HepG2 (cell line): ENCODE data around the gene PGC. TPM values are rescaled to one million over a fixed set of nuclear protein-coding genes. Genes with fewer than 3 reads are reported as not detected.

Experiments
- ATAC-seq: fragments of 200-7000 bp; cut with Tn5 transposase; 3 replicates; pipeline ENCODE4 v1.9.1; 2020; ENCODE audit warnings: mild to moderate bottlenecking, moderate library complexity
- BruUV-seq: library from RNA; stranded (reverse); fragments of 400-500 nt; replicated peaks from 2 replicates; lab custom pipeline; 2021; lab: Mats Ljungman, UMichigan
- CTCF ChIA-PET: fragments of 300-600 bp; formaldehyde crosslinking; extraction: SDS; loops from one replicate; lab custom pipeline; 2021; ENCODE audit warnings: low total read pairs, inconsistent platforms, low intra/inter-chr PET ratio; lab: Yijun Ruan, JAX
- POLR2A ChIA-PET: fragments of 350-600 bp; sonication (Branson Sonifier 250); formaldehyde crosslinking; loops from one replicate; lab custom pipeline; 2020; ENCODE audit warnings: antibody characterized with exemption, inconsistent platforms; lab: Yijun Ruan, JAX
- DNase-seq: peaks from one replicate; pipeline ENCODE4 v3.0.0-alpha.2; 2015; ENCODE audit warnings: low spot score
- FAIRE-seq: peaks from 3 replicates; lab custom pipeline; 2011; peaks lifted over from hg19 to GRCh38; lab: Jason Lieb, UNC
- H2AFZ ChIP-seq: one replicate; pipeline ENCODE4 v1.6.1; 2011; ENCODE audit warnings: low read length, inconsistent platforms
- H3K27ac ChIP-seq: fragments of 300-600 bp; 3 replicates; pipeline ENCODE4 v1.8.0; 2011; ENCODE audit warnings: mixed run types, mild to moderate bottlenecking, mixed read lengths, low read length, inconsistent platforms; ENCODE audit not compliant: insufficient read depth; ENCODE audit errors: extremely low read length
- H3K27me3 ChIP-seq, 2 experiments: fragments of 200-600 bp in 1 of 2; 2 replicates in 1 of 2; 3 replicates in 1 of 2; pipeline versions ENCODE4 v1.6.0 to v1.8.0; 2011; ENCODE audit warnings: low read length in 2 of 2, mild to moderate bottlenecking in 2 of 2, moderate library complexity in 2 of 2, inconsistent platforms in 1 of 2; ENCODE audit not compliant: insufficient read depth in 2 of 2, control insufficient read depth in 1 of 2
- H3K36me3 ChIP-seq, 2 experiments: fragments of 200-600 bp in 1 of 2; replicated peaks in 1 of 2; 2 replicates in 1 of 2; 3 replicates in 1 of 2; pipeline versions ENCODE4 v1.5.1 to v1.8.0; 2011; ENCODE audit warnings: low read length in 2 of 2, inconsistent platforms in 1 of 2; ENCODE audit not compliant: insufficient read depth in 2 of 2, control insufficient read depth in 1 of 2
- H3K4me1 ChIP-seq: 2 replicates; pipeline ENCODE4 v1.5.1; 2012; ENCODE audit warnings: low read length, inconsistent platforms; ENCODE audit not compliant: insufficient read depth
- H3K4me2 ChIP-seq: 2 replicates; pipeline ENCODE4 v1.6.0; 2011; ENCODE audit warnings: low read depth, low read length, inconsistent platforms
- H3K4me3 ChIP-seq, 3 experiments: fragments of 200-600 bp in 1 of 3; sonication (generic), shearing (Covaris generic) in 1 of 3; replicated peaks in 1 of 3; 2 replicates each; pipeline ENCODE4 v1.5.1; 2011 to 2016; ENCODE audit warnings: low read length in 3 of 3, inconsistent platforms in 2 of 3, low read depth in 2 of 3, mild to moderate bottlenecking in 2 of 3, control low read depth in 1 of 3, mixed read lengths in 1 of 3; ENCODE audit not compliant: insufficient read depth in 1 of 3
- H3K79me2 ChIP-seq: one replicate; pipeline ENCODE4 v1.6.1; 2011; ENCODE audit warnings: low read length, inconsistent platforms; ENCODE audit not compliant: insufficient read depth
- H3K9ac ChIP-seq: 2 replicates; pipeline ENCODE4 v1.6.0; 2011; ENCODE audit warnings: mild to moderate bottlenecking, low read depth, low read length, inconsistent platforms; ENCODE audit not compliant: insufficient read depth
- H3K9me3 ChIP-seq: 2 replicates; pipeline ENCODE4 v1.5.1; 2012; ENCODE audit warnings: mild to moderate bottlenecking, low read length
- H4K20me1 ChIP-seq: 2 replicates; pipeline ENCODE4 v1.6.0; 2011; ENCODE audit warnings: inconsistent platforms, mild to moderate bottlenecking, low read length, moderate library complexity; ENCODE audit not compliant: insufficient read depth
- BCL6 ChIP-seq: IDR thresholded peaks from 2 replicates; pipeline ENCODE4 v1.6.1; 2016; ENCODE audit warnings: missing genetic modification reagents, missing compliant biosample characterization
- HOXA3 ChIP-seq: sonication (generic); formaldehyde crosslinking; IDR thresholded peaks from 2 replicates; pipeline ENCODE4 v1.5.0; 2020; ENCODE audit warnings: missing genetic modification reagents
- NCOR1 ChIP-seq: fragments of 200-600 bp; sonication (generic); IDR thresholded peaks from 2 replicates; pipeline ENCODE4 v1.7.0; 2017; ENCODE audit warnings: antibody characterized with exemption, low read length, borderline replicate concordance
- PHF5A ChIP-seq: IDR thresholded peaks from one replicate; pipeline ENCODE4 v1.6.1; 2018; ENCODE audit warnings: low read depth, missing genetic modification reagents; ENCODE audit not compliant: unreplicated experiment
- SAFB2 ChIP-seq: sonication (generic); formaldehyde crosslinking; IDR thresholded peaks from 2 replicates; pipeline ENCODE4 v1.5.1; 2020; ENCODE audit warnings: missing genetic modification reagents, low read depth, mild to moderate bottlenecking, borderline replicate concordance
- SPEN ChIP-seq: sonication (generic); formaldehyde crosslinking; IDR thresholded peaks from 2 replicates; pipeline ENCODE4 v1.5.1; 2020; ENCODE audit warnings: low read depth, mild to moderate bottlenecking, missing genetic modification reagents
- ZBTB25 ChIP-seq: IDR thresholded peaks from 2 replicates; pipeline ENCODE4 v1.6.1; 2018; ENCODE audit warnings: missing genetic modification reagents
- ZMYM4 ChIP-seq: sonication (generic); formaldehyde crosslinking; IDR thresholded peaks from 2 replicates; pipeline ENCODE4 v1.8.1; 2023; ENCODE audit warnings: mild to moderate bottlenecking, missing genetic modification reagents
- WGBS: methylation state at CpG from one replicate; pipeline ENCODE4 v1.1.6; 2017; ENCODE audit warnings: low lambda C conversion rate; 5-methylcytosine and 5-hydroxymethylcytosine counted together
- in situ Hi-C: cut with HindIII; loops from 2 replicates; pipeline ENCODE4 v1.10.0; 2017; ENCODE audit warnings: low pct_unique_long_range_greater_than_20kb; ENCODE audit not compliant: extremely low pct_ligation_motif_present
- intact Hi-C: fragments of 100-400 bp; cut with micrococcal nuclease; formaldehyde crosslinking; loops from one replicate; pipeline ENCODE4 v1.10.0; 2022; ENCODE audit not compliant: unreplicated experiment
- polyA plus RNA-seq, 8 experiments: library from polyadenylated mRNA; depleted of rRNA in 3 of 8; stranded (reverse) in 7 of 8; unstranded in 1 of 8; fragments of >200 nt; fragmentation: Illumina TruSeq in 4 of 8; extraction: Trizol in 4 of 8; gene quantifications; 2 replicates each; pipeline versions ENCODE4 v1.2.1 to v1.2.3, GENCODE V29; 2011 to 2016; ENCODE audit warnings: low read depth in 4 of 8, missing spikeins in 1 of 8, mixed read lengths in 1 of 8; ENCODE audit not compliant: insufficient read depth in 1 of 8
- total RNA-seq, 5 experiments: library from RNA; depleted of rRNA; stranded (reverse); fragments of >200 nt; fragmentation: Illumina TruSeq; extraction: Trizol; gene quantifications; 2 replicates each; pipeline ENCODE4 v1.2.3, GENCODE V29; 2016; ENCODE audit warnings: low read depth in 1 of 5
- TF ChIP-seq, protein P1 (sequence below), 2 experiments: sonication (generic) in 1 of 2; formaldehyde crosslinking in 1 of 2; IDR thresholded peaks; 2 replicates each; pipeline versions ENCODE4 v1.4.0 to v1.6.1; 2018 to 2020; ENCODE audit warnings: missing genetic modification reagents in 2 of 2, borderline replicate concordance in 1 of 2, low read depth in 1 of 2, mild to moderate bottlenecking in 1 of 2, missing biosample characterization in 1 of 2
- TF ChIP-seq, protein P2 (sequence below): sonication (generic); formaldehyde crosslinking; IDR thresholded peaks from 2 replicates; pipeline ENCODE4 v1.9.0; 2021; ENCODE audit warnings: missing genetic modification reagents, mild to moderate bottlenecking, borderline replicate concordance
- TF ChIP-seq, protein P3 (sequence below): sonication (generic); formaldehyde crosslinking; IDR thresholded peaks from 2 replicates; pipeline ENCODE4 v1.8.1; 2023; ENCODE audit warnings: mild to moderate bottlenecking, missing genetic modification reagents
- TF ChIP-seq, protein P4 (sequence below): sonication (generic); formaldehyde crosslinking; IDR thresholded peaks from 2 replicates; pipeline ENCODE4 v1.8.0; 2022; ENCODE audit warnings: mild to moderate bottlenecking, missing genetic modification reagents, moderate library complexity

The PGC gene
- total and polyA plus RNA-seq, 2 of the 13 experiments (the other 11 are each of a cell fraction or from before 2014, with no cell fraction given): 426 to 502 TPM

DNA sequence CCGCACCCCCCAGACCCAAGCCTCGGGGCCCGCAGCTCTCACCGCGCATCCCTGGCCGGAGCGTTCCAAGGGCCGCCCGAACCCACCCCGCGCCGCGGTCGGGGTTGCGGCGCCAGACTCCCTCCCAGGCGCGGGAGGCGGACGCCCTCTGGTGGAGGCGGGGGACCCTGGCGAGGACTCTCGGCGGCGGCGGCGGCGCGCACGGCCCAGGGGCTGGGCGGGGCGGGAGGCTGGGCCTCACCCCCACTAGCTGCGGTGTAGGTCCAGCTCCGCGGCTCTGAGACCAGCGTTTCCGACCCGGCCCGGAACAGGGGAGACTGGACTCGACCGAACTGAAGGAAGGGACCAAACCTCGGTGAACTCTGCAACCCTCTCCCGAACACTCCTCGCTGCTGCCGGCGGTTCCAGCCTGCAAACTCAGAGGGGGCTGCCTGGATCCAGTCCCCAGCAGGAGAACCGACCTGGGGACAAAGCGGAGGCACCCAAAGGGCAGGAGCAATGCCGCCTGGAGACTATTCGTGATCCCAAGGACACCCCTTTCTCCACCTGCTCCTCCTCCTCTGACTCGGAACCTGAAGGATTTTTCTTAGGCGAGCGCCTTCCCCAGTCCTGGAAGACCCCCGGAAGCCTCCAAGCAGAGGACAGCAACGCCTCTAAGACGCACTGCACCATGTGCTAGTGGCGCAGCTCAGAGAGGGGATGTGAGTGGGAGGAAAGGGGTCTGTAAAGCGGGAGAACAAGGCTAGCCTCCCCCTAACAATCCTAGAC, 39.4 kb upstream of the PGC start:
- H3K79me2 ChIP-seq: peaks cover 20% of the 10 kb centered on the region
- 0% methylated on average over 39 of the region's 58 CpGs for WGBS
- H3K27me3 ChIP-seq: no peaks in the 10 kb centered on the region; a peak in 2 of 5 replicates
- H3K9me3 ChIP-seq: no peaks in the 10 kb centered on the region
- DNase-seq (peak; percentile 76), ATAC-seq (peak; percentile 91), FAIRE-seq (no peak)
- H3K36me3 ChIP-seq: peaks cover 10 to 25% of the 10 kb centered on the region in 2 experiments
- H3K9ac ChIP-seq: peak overlapping the region; percentile 99
- ChIA-PET CTCF (interaction anchor here (1.1 to 3.1 kb wide), 6 partner anchors 11 to 419 kb away, joined by 5 to 29 read pairs (median 11); partner anchors contain the start of genes BYSL, MED20 and TFEB), POLR2A (interaction anchor here (0.7 to 3.5 kb wide), 19 partner anchors 11 to 466 kb away, joined by 3 to 60 read pairs (median 5); partner anchors contain the start of genes BYSL, MED20, PGC and TAF8)
- peak overlapping the region; percentile 94 for H3K27ac ChIP-seq
- H3K4me2 ChIP-seq: peak overlapping the region; percentile 97
- intact Hi-C loops (loop anchor here (1.0 to 5.0 kb wide), 4 partner anchors 134 to 419 kb away; partner anchors contain the start of genes BYSL and MED20), in situ Hi-C loops (loop anchor here (5.0 to 25.0 kb wide), 3 partner anchors 136 to 426 kb away; partner anchors contain the start of genes BYSL, MED20 and MRPS10)
- BruUV-seq: TSS peak; percentile 74
- peak overlapping the region; percentile 65 to 99 (median 99) for H3K4me3 ChIP-seq
- peak overlapping the region; percentile 33 for H2AFZ ChIP-seq
- H4K20me1 ChIP-seq: no peaks in the 10 kb centered on the region
- H3K4me1 ChIP-seq: peaks cover 30% of the 10 kb centered on the region
- TF ChIP-seq ZMYM4 (CRISPR knock-in tag) (no peak; the same call in 1 of the 2 replicates), HOXA3 (peak; percentile 86), ZBTB25 (CRISPR knock-in tag) (peak; percentile 46; the same call in 1 of the 2 replicates), SPEN (CRISPR knock-in tag) (peak; percentile 89; the same call in 1 of the 2 replicates), PHF5A (CRISPR knock-in tag) (peak; percentile 49), BCL6 (CRISPR knock-in tag) (0 out of 2 replicates have a peak, but pooled peaks have one; percentile 9), SAFB2 (CRISPR knock-in tag) (peak; percentile 37; the same call in 1 of the 2 replicates), NCOR1 (no peak)
- TF ChIP-seq, protein P1, sequence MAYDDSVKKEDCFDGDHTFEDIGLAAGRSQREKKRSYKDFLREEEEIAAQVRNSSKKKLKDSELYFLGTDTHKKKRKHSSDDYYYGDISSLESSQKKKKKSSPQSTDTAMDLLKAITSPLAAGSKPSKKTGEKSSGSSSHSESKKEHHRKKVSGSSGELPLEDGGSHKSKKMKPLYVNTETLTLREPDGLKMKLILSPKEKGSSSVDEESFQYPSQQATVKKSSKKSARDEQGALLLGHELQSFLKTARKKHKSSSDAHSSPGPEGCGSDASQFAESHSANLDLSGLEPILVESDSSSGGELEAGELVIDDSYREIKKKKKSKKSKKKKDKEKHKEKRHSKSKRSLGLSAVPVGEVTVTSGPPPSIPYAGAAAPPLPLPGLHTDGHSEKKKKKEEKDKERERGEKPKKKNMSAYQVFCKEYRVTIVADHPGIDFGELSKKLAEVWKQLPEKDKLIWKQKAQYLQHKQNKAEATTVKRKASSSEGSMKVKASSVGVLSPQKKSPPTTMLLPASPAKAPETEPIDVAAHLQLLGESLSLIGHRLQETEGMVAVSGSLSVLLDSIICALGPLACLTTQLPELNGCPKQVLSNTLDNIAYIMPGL (CRISPR knock-in tag; IDR thresholded peaks at IDR 0.05; ENCODE audit: borderline replicate concordance in 1 of 2, low read depth in 1 of 2): peak; percentile 88 to 95
- TF ChIP-seq, protein P2, sequence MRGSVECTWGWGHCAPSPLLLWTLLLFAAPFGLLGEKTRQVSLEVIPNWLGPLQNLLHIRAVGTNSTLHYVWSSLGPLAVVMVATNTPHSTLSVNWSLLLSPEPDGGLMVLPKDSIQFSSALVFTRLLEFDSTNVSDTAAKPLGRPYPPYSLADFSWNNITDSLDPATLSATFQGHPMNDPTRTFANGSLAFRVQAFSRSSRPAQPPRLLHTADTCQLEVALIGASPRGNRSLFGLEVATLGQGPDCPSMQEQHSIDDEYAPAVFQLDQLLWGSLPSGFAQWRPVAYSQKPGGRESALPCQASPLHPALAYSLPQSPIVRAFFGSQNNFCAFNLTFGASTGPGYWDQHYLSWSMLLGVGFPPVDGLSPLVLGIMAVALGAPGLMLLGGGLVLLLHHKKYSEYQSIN: no peak
- TF ChIP-seq, protein P3, sequence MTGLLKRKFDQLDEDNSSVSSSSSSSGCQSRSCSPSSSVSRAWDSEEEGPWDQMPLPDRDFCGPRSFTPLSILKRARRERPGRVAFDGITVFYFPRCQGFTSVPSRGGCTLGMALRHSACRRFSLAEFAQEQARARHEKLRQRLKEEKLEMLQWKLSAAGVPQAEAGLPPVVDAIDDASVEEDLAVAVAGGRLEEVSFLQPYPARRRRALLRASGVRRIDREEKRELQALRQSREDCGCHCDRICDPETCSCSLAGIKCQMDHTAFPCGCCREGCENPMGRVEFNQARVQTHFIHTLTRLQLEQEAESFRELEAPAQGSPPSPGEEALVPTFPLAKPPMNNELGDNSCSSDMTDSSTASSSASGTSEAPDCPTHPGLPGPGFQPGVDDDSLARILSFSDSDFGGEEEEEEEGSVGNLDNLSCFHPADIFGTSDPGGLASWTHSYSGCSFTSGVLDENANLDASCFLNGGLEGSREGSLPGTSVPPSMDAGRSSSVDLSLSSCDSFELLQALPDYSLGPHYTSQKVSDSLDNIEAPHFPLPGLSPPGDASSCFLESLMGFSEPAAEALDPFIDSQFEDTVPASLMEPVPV (CRISPR knock-in tag): peak; percentile 69; the same call in 1 of the 2 replicates
- TF ChIP-seq, protein P4, sequence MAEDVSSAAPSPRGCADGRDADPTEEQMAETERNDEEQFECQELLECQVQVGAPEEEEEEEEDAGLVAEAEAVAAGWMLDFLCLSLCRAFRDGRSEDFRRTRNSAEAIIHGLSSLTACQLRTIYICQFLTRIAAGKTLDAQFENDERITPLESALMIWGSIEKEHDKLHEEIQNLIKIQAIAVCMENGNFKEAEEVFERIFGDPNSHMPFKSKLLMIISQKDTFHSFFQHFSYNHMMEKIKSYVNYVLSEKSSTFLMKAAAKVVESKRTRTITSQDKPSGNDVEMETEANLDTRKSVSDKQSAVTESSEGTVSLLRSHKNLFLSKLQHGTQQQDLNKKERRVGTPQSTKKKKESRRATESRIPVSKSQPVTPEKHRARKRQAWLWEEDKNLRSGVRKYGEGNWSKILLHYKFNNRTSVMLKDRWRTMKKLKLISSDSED: 0 out of 2 replicates have a peak, but pooled peaks have one; percentile 35
